Lower leg skin (tissue), 3 donors: ENCODE measurements around the gene ARMC12.

Experiments
- POLR2A ChIP-seq, 2 donors: fragments of 450-650 bp; IDR thresholded peaks; one replicate each; pipeline ENCODE4 v1.6.1; 2016 to 2017; ENCODE audit warnings: antibody characterized with exemption in 2 of 2, mild to moderate bottlenecking in 1 of 2, moderate library complexity in 1 of 2
- TF ChIP-seq, protein P1 (sequence below), 3 donors: fragments of 450-650 bp; IDR thresholded peaks; one replicate each; pipeline ENCODE4 v1.5.1; 2016; ENCODE audit warnings: antibody characterized with exemption in 3 of 3, mild to moderate bottlenecking in 3 of 3, moderate library complexity in 2 of 3

DNA sequence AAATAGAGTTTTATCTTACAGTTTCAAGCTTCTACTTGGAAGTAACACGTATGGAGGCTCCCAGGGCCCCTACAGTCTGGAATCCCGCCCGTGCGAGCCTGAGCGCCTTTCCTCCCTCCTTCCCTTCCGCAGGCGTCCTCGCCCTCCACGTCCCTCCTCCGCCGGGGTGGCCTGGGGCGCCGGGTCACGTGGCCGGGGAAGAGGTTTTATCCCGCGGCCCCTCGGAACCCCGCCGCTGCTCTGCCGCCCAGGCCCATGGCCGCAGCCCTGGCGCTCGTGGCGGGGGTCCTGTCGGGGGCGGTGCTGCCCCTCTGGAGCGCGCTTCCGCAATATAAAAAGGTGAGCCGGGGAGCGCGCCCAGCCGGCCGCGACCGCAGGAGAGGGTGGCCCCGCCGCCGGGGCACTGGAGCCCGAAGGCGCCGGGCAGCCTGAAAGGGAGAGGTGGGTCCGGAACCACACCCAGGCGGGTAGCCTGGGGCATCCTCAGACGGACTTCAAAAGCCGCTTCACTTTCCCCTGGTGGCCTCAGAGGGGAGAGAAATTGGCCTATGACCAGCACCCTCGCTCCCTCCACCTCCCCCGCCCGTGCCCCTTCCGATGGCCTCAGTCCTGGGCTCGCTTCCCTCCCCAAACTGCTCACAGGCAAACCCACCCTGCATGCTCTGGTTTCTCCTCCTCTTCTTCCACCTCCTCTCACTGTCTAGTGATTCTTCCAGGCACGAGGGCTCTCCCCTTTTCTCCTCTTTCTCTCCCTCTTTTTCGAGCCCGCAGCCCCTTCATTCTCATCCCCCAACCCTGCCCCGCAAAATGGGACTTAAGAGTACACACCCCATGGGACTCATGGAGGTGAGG, 39.8 kb downstream of the ARMC12 start, which contains the start of gene CLPSL2:
- TF ChIP-seq, protein P1, sequence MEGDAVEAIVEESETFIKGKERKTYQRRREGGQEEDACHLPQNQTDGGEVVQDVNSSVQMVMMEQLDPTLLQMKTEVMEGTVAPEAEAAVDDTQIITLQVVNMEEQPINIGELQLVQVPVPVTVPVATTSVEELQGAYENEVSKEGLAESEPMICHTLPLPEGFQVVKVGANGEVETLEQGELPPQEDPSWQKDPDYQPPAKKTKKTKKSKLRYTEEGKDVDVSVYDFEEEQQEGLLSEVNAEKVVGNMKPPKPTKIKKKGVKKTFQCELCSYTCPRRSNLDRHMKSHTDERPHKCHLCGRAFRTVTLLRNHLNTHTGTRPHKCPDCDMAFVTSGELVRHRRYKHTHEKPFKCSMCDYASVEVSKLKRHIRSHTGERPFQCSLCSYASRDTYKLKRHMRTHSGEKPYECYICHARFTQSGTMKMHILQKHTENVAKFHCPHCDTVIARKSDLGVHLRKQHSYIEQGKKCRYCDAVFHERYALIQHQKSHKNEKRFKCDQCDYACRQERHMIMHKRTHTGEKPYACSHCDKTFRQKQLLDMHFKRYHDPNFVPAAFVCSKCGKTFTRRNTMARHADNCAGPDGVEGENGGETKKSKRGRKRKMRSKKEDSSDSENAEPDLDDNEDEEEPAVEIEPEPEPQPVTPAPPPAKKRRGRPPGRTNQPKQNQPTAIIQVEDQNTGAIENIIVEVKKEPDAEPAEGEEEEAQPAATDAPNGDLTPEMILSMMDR (IDR thresholded peaks at IDR 0.05): no peak
- no peak for TF ChIP-seq POLR2A (IDR thresholded peaks at IDR 0.05)
